Measurements from ENCODE around the gene TMEM35A.
A peak's percentile ranks its signal among the peaks of the same experiment; 100 is the strongest.
"Not testable (repeated sequence)": the region's sequence is repeated elsewhere in the genome, so short reads cannot be mapped to it uniquely, and the experiment has no call there.

The TMEM35A gene

GRCh38 chrX:101078716-101079598, at the start of gene TMEM35A:
TSS of gene TMEM35A (plus strand) at chrX:101078879. CDS start at chrX:101079003, 124 bp downstream.
- DNase-seq (ENCODE audit: low read depth), result no peak

DNA sequence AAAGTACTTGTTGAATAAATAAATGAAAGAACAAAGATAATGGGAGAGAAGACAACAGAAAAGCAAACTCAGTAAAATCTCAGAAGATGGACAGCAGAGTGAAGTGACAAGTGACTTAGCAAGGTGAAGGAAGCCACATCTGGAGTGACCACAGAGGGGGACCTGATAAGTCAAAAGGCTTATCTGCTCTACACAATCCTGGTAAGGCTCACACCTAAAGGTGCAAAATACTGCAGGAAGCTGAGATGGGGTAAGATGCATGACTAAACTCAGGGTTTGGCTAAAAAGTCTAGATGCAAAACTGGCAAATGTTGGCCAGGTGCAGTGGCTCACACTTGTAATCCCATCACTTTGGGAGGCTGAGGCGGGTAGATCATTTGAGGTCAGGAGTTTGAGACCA, 49.0 kb upstream of the TMEM35A start:
- no peak for DNase-seq (ENCODE audit: low read depth)

GRCh38 chrX:101037231-101037630, 41.4 kb upstream of the TMEM35A start:
- DNase-seq (ENCODE audit: low read depth), result no peak

- DNase-seq (ENCODE audit: low read depth), result no peak
Measured at GRCh38 chrX:101040197-101040596, 38.5 kb upstream of the TMEM35A start.

DNA sequence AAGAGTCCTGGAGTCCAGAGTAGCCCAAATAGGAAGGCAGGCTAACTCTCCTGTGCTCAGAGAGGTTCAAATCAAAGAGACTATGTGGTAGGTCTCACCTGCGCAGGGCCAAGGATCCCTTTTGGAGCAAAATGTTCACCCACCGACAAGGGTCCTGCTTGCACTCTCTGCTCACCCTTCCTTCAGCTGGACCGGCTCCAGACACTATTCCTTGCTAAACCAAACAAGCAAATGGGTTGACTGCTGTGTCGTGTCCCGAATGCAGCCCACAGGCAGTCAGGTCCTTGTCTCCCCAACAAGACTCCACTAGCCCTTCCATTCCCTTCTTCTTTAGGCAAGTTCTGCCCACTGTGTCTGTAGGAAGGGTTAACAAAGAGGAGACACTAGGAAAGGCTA, 27.5 kb upstream of the TMEM35A start:
- DNase-seq (ENCODE audit: low read depth), result no peak

DNA sequence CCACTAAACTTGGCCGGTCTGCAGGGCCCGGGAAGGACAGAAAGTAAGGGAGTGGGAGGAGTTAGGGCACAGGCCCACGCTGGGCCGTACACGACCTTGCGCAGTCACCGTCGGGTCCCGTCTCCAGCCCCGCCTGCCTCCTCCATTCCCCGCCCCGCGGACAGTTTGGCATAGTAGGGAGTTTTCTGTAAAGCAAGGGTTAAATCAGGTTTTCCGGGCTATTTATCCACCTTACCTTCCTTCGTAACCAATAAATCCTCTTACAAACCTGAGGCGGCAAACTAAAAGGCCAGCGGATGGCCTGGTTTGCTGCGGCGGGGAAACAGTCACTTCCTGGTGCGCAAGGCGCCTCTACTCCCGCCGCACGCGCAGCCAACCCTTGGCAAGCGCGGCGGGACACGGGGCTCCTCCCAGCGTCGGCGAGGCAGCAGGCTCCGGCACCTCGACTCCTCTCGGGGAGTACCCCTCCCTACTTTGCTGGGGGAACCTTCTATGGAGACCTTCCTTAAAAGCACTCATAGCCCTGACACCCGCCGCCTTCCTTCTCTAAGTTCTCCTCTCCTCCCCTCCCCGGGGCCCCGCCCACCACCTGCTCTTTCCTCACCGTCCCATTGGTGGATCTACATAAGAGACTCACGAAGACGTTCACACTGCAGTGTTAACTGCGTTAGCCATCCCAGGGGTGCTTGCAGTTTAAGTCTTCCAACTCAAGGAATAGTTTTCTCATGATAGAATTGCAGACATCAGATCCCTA, 27.0 kb upstream of the TMEM35A start, which contains the start of gene TRMT2B:
TRMT2B (minus strand) TSS at position 563 of the 754 bp plus-strand sequence. CDS start 9,822 bp downstream, outside the sequence.
- DNase-seq (ENCODE audit: low read depth), result peak; percentile 47

GRCh38 chrX:101056551-101056950, 22.1 kb upstream of the TMEM35A start:
- not testable (repeated sequence) for DNase-seq (ENCODE audit: low read depth)

DNA sequence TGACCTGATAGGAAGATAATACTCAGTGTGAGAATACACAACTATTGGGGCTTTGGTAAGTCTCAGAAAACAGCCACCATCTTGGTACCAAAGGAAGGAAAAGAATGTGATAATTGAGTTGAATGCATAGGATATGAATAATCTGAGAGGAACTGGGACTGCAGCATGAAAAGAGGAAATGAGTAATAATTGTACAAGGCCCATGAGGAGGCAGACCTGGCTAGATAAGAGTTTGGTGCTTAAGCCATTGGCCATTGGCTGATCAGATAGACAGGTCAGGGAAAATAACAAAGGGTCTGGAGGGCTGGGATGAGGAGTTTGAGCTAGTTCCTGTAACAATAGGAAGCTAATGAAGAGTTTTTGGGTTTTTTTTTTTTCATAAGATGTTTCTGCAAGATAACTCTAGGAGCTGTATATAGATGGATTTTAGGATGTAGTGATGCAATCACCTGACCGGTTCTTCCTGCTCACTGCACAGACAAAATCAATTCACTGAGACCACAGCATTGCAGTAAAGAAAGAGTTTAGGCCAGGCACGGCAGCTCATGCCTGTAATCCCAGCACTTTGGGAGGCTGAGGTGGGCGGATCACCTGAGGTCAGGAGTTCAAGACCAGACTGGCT, 21.5 kb upstream of the TMEM35A start:
- no peak for DNase-seq (ENCODE audit: low read depth)

- DNase-seq (ENCODE audit: low read depth), result no peak
Measured at GRCh38 chrX:101062176-101062575, 16.5 kb upstream of the TMEM35A start.

DNA sequence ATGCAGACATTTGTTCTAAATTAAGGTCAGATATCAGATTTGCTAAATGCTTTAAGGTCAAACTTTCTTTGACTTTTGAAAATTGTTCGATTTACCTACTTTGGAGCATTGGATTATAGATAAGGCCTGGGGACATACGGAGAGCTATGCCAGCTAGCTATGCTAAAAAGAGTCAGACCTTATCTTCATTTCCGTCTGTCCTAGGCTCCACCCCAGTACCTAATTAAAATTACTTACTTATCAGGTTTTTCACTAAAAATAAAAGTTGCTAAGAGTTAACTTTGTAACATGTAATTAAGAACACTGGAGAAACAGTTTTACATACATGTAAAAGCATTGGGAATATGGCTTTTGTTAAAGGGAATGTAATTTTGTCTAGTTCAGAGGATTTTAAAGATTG, 7.1 kb upstream of the TMEM35A start:
- DNase-seq (ENCODE audit: low read depth), result no peak

- no peak for DNase-seq (ENCODE audit: low read depth)
Measured at GRCh38 chrX:101079736-101080270, 1.1 kb downstream of the TMEM35A start.

DNA sequence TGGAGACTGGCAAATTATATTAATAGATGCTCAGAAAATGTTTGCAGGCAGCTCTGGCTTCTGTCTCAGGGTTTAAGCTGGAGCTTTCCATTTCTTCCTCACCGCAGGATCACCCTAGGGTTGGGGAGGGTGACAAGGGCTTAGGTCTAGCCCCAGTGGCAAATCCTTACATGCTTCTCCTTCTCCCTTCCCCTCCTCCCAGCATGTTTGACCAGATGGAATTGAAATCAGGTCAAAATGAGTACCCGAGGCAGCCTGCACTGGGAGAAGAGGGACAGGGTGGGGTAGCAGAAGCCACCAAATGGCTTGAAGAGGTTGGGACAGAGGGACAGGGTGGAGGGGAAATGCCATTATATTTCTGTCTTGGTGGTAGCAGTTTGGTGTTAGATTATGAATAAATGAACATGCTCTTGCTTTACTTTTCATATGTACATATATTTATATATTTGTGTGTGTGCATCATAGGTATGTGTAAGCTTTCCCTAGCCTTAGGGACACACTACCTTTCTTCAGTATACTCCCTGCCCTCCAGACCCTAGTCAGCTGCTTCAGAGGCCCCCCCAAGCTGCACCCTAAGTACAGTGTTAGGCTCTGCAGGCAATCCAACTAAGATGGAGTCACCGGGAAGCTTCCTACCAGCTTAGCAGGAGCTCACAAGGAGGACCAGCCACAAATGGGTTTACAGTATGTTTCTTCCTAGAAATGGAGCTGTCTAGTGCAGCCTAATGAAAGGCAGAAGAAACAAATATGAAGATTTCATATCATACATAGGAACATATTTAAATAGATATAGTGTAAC, 1.8 kb downstream of the TMEM35A start:
- DNase-seq (ENCODE audit: low read depth), result no peak

DNA sequence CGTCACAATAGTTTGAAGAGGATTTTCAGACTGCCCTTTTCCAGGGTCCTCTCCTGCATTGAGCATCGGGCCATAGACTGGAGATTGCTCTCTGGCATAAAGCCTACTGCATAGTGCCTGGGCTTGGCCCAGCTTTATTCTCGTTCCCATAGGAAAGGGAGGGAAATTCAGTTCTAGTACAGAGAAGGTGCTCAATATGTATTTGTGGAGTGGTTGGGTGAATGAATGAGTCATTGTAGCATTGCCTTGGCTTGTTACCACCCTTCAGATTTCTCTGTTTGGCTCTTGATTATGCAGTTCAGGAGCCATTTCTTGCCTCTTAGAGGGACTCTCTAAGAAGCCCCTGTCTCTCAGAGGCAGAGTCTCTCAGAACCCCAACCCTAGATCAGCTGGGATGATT, 2.6 kb downstream of the TMEM35A start:
- no peak for DNase-seq (ENCODE audit: low read depth)

- DNase-seq (ENCODE audit: low read depth), result no peak
Measured at GRCh38 chrX:101091817-101092216, 13.1 kb downstream of the TMEM35A start.

DNA sequence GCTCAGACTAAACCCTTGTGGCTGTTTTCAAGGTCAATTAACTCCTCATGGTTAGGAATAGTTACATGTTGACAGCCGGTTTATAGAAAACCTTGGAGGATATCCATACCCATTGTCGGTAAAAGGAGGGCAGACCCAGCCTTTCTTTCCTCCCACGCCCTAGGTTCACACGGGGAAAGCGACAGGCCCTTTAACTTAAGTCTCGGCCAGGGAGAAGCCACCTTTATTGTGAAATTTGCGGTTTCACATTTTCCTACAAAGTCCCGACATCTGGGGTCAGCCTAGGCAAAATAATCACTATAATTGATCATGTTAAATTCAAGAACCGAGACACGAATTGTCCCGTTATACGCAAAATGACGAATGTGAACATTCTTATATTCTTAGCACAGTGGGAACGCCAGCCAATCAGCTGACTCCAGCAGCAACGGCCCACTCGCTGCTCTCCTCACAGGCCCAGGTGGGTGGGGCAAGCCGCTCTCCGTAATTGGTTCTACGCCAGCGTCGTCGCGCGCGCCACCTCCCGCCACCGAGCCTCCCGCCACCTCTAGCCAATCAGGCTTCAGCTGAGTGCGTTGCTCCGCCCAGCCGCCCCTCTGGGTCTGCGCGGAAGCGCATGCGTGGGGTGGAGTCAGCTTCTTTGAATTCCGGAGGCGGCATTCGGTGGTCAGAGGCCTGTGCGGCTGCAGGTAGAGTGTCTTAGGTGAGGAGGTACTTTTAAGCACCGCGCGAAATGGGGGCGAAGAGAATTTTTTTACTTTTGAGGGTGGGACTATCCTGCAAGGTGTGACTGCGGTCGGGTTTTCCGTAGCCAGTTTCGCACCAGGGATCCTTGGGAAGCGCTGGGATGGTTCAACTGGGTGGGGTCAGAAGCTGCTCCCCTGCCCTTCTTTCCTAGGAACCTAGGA, 19.1 kb downstream of the TMEM35A start, which contains the start of gene CENPI:
CENPI (plus strand) TSS at position 659 of the 908 bp plus-strand sequence. CDS start 2,867 bp downstream, outside the sequence.
- peak; percentile 74 for DNase-seq (ENCODE audit: low read depth)

GRCh38 chrX:101108284-101108683, 29.6 kb downstream of the TMEM35A start:
- no peak for DNase-seq (ENCODE audit: low read depth)

DNA sequence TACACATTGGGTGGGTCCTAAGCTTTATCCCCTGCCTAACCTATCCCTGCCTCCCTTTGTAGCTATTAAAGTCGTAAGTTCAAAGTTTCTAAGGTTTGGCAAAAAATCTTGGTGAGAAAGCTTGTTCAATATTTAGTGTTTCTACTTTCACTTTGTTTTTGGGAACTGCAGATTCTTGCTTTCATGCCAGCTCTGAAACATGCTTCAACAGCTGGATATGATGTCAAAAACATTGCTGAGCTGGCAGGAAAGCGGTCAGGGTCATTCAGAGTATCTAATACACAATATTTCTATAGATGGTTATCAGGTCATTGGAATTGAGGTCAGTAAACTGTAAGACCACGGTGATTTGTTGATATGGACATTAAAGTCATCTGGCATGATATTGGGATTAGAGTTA, 39.0 kb downstream of the TMEM35A start:
- DNase-seq (ENCODE audit: low read depth), result no peak

DNA sequence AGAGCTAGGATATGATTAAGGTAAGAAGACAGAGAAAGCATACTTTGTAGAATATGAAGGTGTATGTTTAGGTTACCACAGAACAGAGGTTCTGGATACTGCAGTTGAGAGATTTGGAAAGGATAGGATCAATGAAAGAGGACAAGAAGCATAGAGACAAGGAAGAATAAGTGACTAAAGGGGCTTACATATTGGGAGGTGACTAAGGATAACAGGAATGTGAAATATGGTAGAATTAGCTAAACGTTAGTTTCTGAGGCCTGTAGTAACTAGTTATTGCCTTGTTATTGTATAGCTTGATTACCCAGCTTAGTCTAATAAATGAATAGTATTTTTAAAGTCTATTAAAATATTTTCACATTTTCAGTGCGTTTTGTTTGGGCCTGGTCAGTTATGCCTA, 57.6 kb downstream of the TMEM35A start:
- no peak for DNase-seq (ENCODE audit: low read depth)

All from stimulated activated CD8-positive, alpha-beta memory T cell treated with anti-CD3 and anti-CD28 coated beads, Interleukin-7, amount 100 ng/mL, for 24 hours (primary cell).